Calu3 (cell line): ENCODE results near the gene ZNF672. TPM values are rescaled to one million over a fixed set of nuclear protein-coding genes. Genes with fewer than 3 reads are reported as not detected.
"Not testable (repeated sequence)": the region's sequence is repeated elsewhere in the genome, so short reads cannot be mapped to it uniquely, and the experiment has no call there.

Experiments used
- BruUV-seq: library from RNA; stranded (reverse); fragments of 400-500 nt; replicated peaks from 2 replicates; lab custom pipeline; 2021; lab: Mats Ljungman, UMichigan
- CTCF ChIA-PET: fragments of 300-600 bp; sonication (Branson Sonifier 250); formaldehyde crosslinking; loops from one replicate; lab custom pipeline; 2022; ENCODE audit warnings: antibody characterized with exemption; lab: Charles Lee
- DNase-seq: peaks from one replicate; pipeline ENCODE4 v3.0.0; 2022
- H3K27ac Mint-ChIP-seq: one replicate; pipeline ENCODE4 v1.8.0; 2022; ENCODE audit warnings: mixed read lengths; ENCODE audit not compliant: unreplicated experiment
- H3K27me3 Mint-ChIP-seq: one replicate; pipeline ENCODE4 v1.8.0; 2022; ENCODE audit warnings: mixed read lengths; ENCODE audit not compliant: unreplicated experiment
- H3K36me3 Mint-ChIP-seq: one replicate; pipeline ENCODE4 v1.8.0; 2022; ENCODE audit warnings: mild to moderate bottlenecking, moderate library complexity, mixed read lengths; ENCODE audit not compliant: insufficient read depth, unreplicated experiment
- H3K4me1 Mint-ChIP-seq: one replicate; pipeline ENCODE4 v1.8.0; 2022; ENCODE audit warnings: mild to moderate bottlenecking, low read depth, mixed read lengths; ENCODE audit not compliant: unreplicated experiment
- H3K4me3 Mint-ChIP-seq: one replicate; pipeline ENCODE4 v1.8.0; 2022; ENCODE audit warnings: mild to moderate bottlenecking, low read depth, moderate library complexity, mixed read lengths; ENCODE audit not compliant: unreplicated experiment
- H3K9me3 Mint-ChIP-seq: one replicate; pipeline ENCODE4 v1.8.0; 2022; ENCODE audit warnings: low read depth, mixed read lengths; ENCODE audit not compliant: unreplicated experiment
- CTCF ChIP-seq: fragments of 200-600 bp; IDR thresholded peaks from one replicate; pipeline ENCODE4 v1.8.0; 2022; ENCODE audit warnings: antibody characterized with exemption; ENCODE audit not compliant: unreplicated experiment
- intact Hi-C: fragments of 100-400 bp; cut with micrococcal nuclease; formaldehyde crosslinking; loops from one replicate; pipeline ENCODE4 v1.10.0; 2022; ENCODE audit not compliant: unreplicated experiment
- total RNA-seq: library from RNA; stranded (reverse); gene quantifications from 2 replicates; pipeline ENCODE4 v1.2.3, GENCODE V29; 2022

ZNF672 gene
- total RNA-seq, 1 experiment from 2014 or later = 28.3 TPM

GRCh38 chr1:248800459-248800858 is 37.6 kb upstream of the ZNF672 start:
- H3K9me3 Mint-ChIP-seq = peaks cover 13% of the 10 kb centered on the region
- H3K36me3 Mint-ChIP-seq = no peaks in the 10 kb centered on the region
- TF ChIP-seq CTCF = no peak
- intact Hi-C loops = no loop called here
- H3K4me3 Mint-ChIP-seq = no peak overlapping the region
- no peak for DNase-seq
- no peak overlapping the region for H3K27ac Mint-ChIP-seq
- CTCF ChIA-PET = interaction anchor here (0.7 kb wide), 1 partner anchor 100 kb away, joined by 4 read pairs; no protein-coding TSS in a partner anchor
- H3K4me1 Mint-ChIP-seq = no peaks in the 10 kb centered on the region
- no TSS peak for BruUV-seq
- H3K27me3 Mint-ChIP-seq = no peaks in the 10 kb centered on the region

- Mint-ChIP-seq H3K4me1 (no peaks in the 10 kb centered on the region), H3K4me3 (no peak overlapping the region), H3K36me3 (no peaks in the 10 kb centered on the region), H3K27me3 (no peaks in the 10 kb centered on the region), H3K27ac (no peak overlapping the region), H3K9me3 (peaks cover 13% of the 10 kb centered on the region)
- no TSS peak for BruUV-seq
- no peak for TF ChIP-seq CTCF
- DNase-seq = no peak
- intact Hi-C loops = no loop called here
- CTCF ChIA-PET = no interaction called here
Observed at GRCh38 chr1:248802454-248802853, 35.6 kb upstream of the ZNF672 start.

DNA sequence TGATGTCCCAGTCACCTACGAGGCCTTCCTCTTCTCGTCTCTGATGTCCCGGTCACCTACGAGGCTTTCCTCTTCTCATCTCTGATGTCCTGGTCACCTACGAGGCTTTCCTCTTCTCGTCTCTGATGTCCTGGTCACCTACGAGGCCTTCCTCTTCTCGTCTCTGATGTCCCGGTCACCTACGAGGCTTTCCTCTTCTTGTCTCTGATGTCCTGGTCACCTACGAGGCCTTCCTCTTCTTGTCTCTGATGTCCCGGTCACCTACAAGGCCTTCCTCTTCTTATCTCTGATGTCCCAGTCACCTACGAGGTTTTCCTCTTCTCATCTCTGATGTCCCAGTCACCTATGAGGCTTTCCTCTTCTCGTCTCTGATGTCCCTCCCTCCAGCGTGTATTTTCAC is 34.5 kb upstream of the ZNF672 start:
- H3K27me3 Mint-ChIP-seq, H3K36me3 Mint-ChIP-seq, intact Hi-C loops, CTCF ChIA-PET, DNase-seq, H3K4me3 Mint-ChIP-seq, H3K4me1 Mint-ChIP-seq, BruUV-seq: not testable (repeated sequence)
- peaks cover 11% of the 10 kb centered on the region for H3K9me3 Mint-ChIP-seq
- peak overlapping the region; percentile 26 for H3K27ac Mint-ChIP-seq

DNA sequence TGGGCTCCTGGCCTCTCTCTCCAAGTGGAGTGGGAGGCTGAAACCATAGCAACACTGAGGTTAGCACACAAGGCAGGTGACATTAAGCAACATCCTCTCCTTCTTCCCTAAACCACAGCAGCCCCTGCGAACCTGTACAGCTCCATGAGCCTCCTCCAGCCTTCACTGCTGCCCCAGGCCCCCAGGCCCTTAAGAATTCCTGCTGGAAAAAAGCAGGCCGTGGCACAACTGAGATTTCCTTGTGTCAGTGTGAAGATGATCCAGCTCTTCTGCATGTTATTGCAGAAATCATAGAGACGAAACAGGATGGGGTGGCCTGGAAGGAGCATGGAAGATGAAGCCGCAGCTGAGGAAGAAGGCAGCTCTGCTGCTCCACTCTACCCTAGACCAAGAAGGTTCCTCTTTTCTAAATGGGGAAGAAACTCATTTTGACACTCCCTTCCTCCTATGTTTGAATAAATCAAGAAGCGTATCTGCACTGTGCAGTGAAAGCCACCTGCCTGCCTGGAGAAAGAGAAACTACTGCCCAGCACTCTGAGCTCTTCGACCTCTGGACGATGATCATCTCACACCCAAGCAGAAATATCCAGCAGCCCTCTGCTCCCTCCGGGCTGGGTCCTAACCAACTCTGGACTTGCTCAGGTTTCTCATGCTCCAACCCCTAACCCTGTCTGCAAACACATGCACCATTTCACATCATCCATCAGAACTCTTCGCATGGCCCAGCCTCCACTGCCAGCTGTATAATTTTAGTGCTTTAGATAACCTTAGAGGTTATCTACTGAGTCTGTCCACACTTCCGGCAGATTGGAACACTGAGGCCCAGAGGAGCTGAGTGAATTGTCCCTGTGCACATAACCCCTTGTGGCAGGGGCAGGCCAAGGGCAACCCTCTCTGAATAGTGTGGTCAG is 33.0 kb upstream of the ZNF672 start:
- no TSS peak for BruUV-seq
- intact Hi-C loops = no loop called here
- Mint-ChIP-seq H3K36me3 (peaks cover 4% of the 10 kb centered on the region), H3K27me3 (no peaks in the 10 kb centered on the region), H3K27ac (no peak overlapping the region), H3K4me1 (no peaks in the 10 kb centered on the region), H3K4me3 (no peak overlapping the region), H3K9me3 (peaks cover 11% of the 10 kb centered on the region)
- CTCF ChIA-PET = interaction anchor here (0.6 kb wide), 1 partner anchor 108 kb away, joined by 4 read pairs; no protein-coding TSS in a partner anchor
- no peak for TF ChIP-seq CTCF
- DNase-seq = no peak
